ENCODE data around the gene FN1. TPM values are rescaled to one million over a fixed set of nuclear protein-coding genes. Genes with fewer than 3 reads are reported as not detected.

The FN1 gene
- total and polyA plus RNA-seq, 12 donors, result 44.6 to 322 (median 110) TPM

- no peak for DNase-seq
- Histone ChIP-seq H3K36me3 (replicated peaks in 1 of 2) (no peaks in the 10 kb centered on the region), H3K9me3 (replicated peaks in 1 of 3) (no peaks in the 10 kb centered on the region), H3K27ac (no peak overlapping the region), H3K4me1 (replicated peaks in 1 of 2) (no peaks in the 10 kb centered on the region), H3K27me3 (no peaks in the 10 kb centered on the region), H3K4me3 (no peak overlapping the region)
- 80 to 86% (median 85%) methylated on average over 14 of the region's 14 CpGs for WGBS, 4 donors
- TF ChIP-seq CTCF (IDR thresholded peaks at IDR 0.05), result no peak
- TF ChIP-seq POLR2A (IDR thresholded peaks at IDR 0.05), result no peak
- intact Hi-C loops (cut with DNase I), result no loop called here
Measured at GRCh38 chr2:215370112-215370965, 65.5 kb downstream of the FN1 start.

GRCh38 chr2:215369181-215369760, 66.6 kb downstream of the FN1 start:
- Histone ChIP-seq H3K4me3 (no peak overlapping the region), H3K27ac (no peak overlapping the region), H3K36me3 (replicated peaks in 1 of 2) (no peaks in the 10 kb centered on the region), H3K4me1 (replicated peaks in 1 of 2) (no peaks in the 10 kb centered on the region), H3K27me3 (no peaks in the 10 kb centered on the region), H3K9me3 (replicated peaks in 1 of 3) (no peaks in the 10 kb centered on the region)
- WGBS, 4 donors, result 86 to 95% (median 91%) methylated on average over 3 of the region's 3 CpGs
- TF ChIP-seq POLR2A (IDR thresholded peaks at IDR 0.05), result no peak
- no peak for TF ChIP-seq CTCF (IDR thresholded peaks at IDR 0.05)
- intact Hi-C loops (cut with DNase I), result no loop called here
- no peak for DNase-seq

GRCh38 chr2:215368493-215368809, 67.4 kb downstream of the FN1 start:
- Histone ChIP-seq H3K4me3 (no peak overlapping the region), H3K36me3 (replicated peaks in 1 of 2) (peaks cover 0 to 3% of the 10 kb centered on the region in 2 donors), H3K9me3 (replicated peaks in 1 of 3) (no peaks in the 10 kb centered on the region), H3K4me1 (replicated peaks in 1 of 2) (no peaks in the 10 kb centered on the region), H3K27ac (no peak overlapping the region), H3K27me3 (no peaks in the 10 kb centered on the region)
- intact Hi-C loops (cut with DNase I), result no loop called here
- no peak for TF ChIP-seq POLR2A (IDR thresholded peaks at IDR 0.05)
- no peak for DNase-seq

- TF ChIP-seq POLR2A (IDR thresholded peaks at IDR 0.05) (no peak), CTCF (IDR thresholded peaks at IDR 0.05) (no peak)
- intact Hi-C loops (cut with DNase I), result no loop called here
- WGBS, 4 donors, result 87 to 95% (median 93%) methylated on average over 11 of the region's 11 CpGs
- H3K36me3 ChIP-seq (replicated peaks in 1 of 2), result peaks cover 0 to 6% of the 10 kb centered on the region in 2 donors
- no peak overlapping the region for H3K4me3 ChIP-seq
- no peaks in the 10 kb centered on the region for H3K27me3 ChIP-seq
- H3K27ac ChIP-seq, result no peak overlapping the region
- no peak for DNase-seq
- no peaks in the 10 kb centered on the region for H3K9me3 ChIP-seq (replicated peaks in 1 of 3)
- no peaks in the 10 kb centered on the region for H3K4me1 ChIP-seq (replicated peaks in 1 of 2)
Measured at GRCh38 chr2:215367662-215368492, 68.0 kb downstream of the FN1 start.
